ENCODE data around the gene AK5.

The AK5 gene

GRCh38 chr1:77350012-77350770, 68.4 kb downstream of the AK5 start:
- no peak for DNase-seq (ENCODE audit: low spot score)
- no peaks in the 10 kb centered on the region for H3K27me3 Mint-ChIP-seq (ENCODE audit: low read depth)
- no peak overlapping the region for H3K4me3 Mint-ChIP-seq
- H3K4me1 Mint-ChIP-seq (ENCODE audit: low read depth): peaks cover 3% of the 10 kb centered on the region
- H3K27ac Mint-ChIP-seq: no peak overlapping the region
- no peaks in the 10 kb centered on the region for H3K36me3 Mint-ChIP-seq (ENCODE audit: low read depth)
- H3K9me3 Mint-ChIP-seq: no peaks in the 10 kb centered on the region

GRCh38 chr1:77354536-77354935, 72.7 kb downstream of the AK5 start:
- Mint-ChIP-seq H3K27ac (no peak overlapping the region), H3K4me1 (ENCODE audit: low read depth) (no peaks in the 10 kb centered on the region)

GRCh38 chr1:77355010-77355409, 73.2 kb downstream of the AK5 start:
- DNase-seq (ENCODE audit: low spot score): no peak
- no peaks in the 10 kb centered on the region for H3K36me3 Mint-ChIP-seq (ENCODE audit: low read depth)
- no peaks in the 10 kb centered on the region for H3K4me1 Mint-ChIP-seq (ENCODE audit: low read depth)
- H3K27ac Mint-ChIP-seq: no peak overlapping the region
- H3K27me3 Mint-ChIP-seq (ENCODE audit: low read depth): no peaks in the 10 kb centered on the region
- H3K9me3 Mint-ChIP-seq: no peaks in the 10 kb centered on the region
- H3K4me3 Mint-ChIP-seq: no peak overlapping the region

More at GRCh38 chr1:77354536-77354935, 72.7 kb downstream of the AK5 start:
- Mint-ChIP-seq H3K9me3 (no peaks in the 10 kb centered on the region), H3K4me3 (no peak overlapping the region), H3K27me3 (ENCODE audit: low read depth) (no peaks in the 10 kb centered on the region), H3K36me3 (ENCODE audit: low read depth) (no peaks in the 10 kb centered on the region)
- no peak for DNase-seq (ENCODE audit: low spot score)

GRCh38 chr1:77356136-77356535, 74.3 kb downstream of the AK5 start:
- no peaks in the 10 kb centered on the region for H3K4me1 Mint-ChIP-seq (ENCODE audit: low read depth)
- H3K9me3 Mint-ChIP-seq: no peaks in the 10 kb centered on the region
- no peaks in the 10 kb centered on the region for H3K27me3 Mint-ChIP-seq (ENCODE audit: low read depth)
- no peaks in the 10 kb centered on the region for H3K36me3 Mint-ChIP-seq (ENCODE audit: low read depth)
- H3K4me3 Mint-ChIP-seq: no peak overlapping the region
- no peak for DNase-seq (ENCODE audit: low spot score)
- no peak overlapping the region for H3K27ac Mint-ChIP-seq

- Mint-ChIP-seq H3K4me1 (ENCODE audit: low read depth) (no peaks in the 10 kb centered on the region), H3K4me3 (no peak overlapping the region), H3K36me3 (ENCODE audit: low read depth) (no peaks in the 10 kb centered on the region), H3K9me3 (no peaks in the 10 kb centered on the region), H3K27ac (no peak overlapping the region), H3K27me3 (ENCODE audit: low read depth) (no peaks in the 10 kb centered on the region)
- DNase-seq (ENCODE audit: low spot score): no peak
Measured at GRCh38 chr1:77360256-77360655, 78.4 kb downstream of the AK5 start.

- DNase-seq (ENCODE audit: low spot score): no peak
- no peaks in the 10 kb centered on the region for H3K36me3 Mint-ChIP-seq (ENCODE audit: low read depth)
- no peaks in the 10 kb centered on the region for H3K27me3 Mint-ChIP-seq (ENCODE audit: low read depth)
- H3K27ac Mint-ChIP-seq: no peak overlapping the region
- no peaks in the 10 kb centered on the region for H3K4me1 Mint-ChIP-seq (ENCODE audit: low read depth)
- no peaks in the 10 kb centered on the region for H3K9me3 Mint-ChIP-seq
- H3K4me3 Mint-ChIP-seq: no peak overlapping the region
Measured at GRCh38 chr1:77361621-77362020, 79.8 kb downstream of the AK5 start.

- no peaks in the 10 kb centered on the region for H3K9me3 Mint-ChIP-seq
- H3K36me3 Mint-ChIP-seq (ENCODE audit: low read depth): no peaks in the 10 kb centered on the region
- no peaks in the 10 kb centered on the region for H3K4me1 Mint-ChIP-seq (ENCODE audit: low read depth)
- H3K27ac Mint-ChIP-seq: no peak overlapping the region
- DNase-seq (ENCODE audit: low spot score): no peak
- H3K27me3 Mint-ChIP-seq (ENCODE audit: low read depth): no peaks in the 10 kb centered on the region
- H3K4me3 Mint-ChIP-seq: no peak overlapping the region
Measured at GRCh38 chr1:77370161-77370560, 88.3 kb downstream of the AK5 start.

DNA sequence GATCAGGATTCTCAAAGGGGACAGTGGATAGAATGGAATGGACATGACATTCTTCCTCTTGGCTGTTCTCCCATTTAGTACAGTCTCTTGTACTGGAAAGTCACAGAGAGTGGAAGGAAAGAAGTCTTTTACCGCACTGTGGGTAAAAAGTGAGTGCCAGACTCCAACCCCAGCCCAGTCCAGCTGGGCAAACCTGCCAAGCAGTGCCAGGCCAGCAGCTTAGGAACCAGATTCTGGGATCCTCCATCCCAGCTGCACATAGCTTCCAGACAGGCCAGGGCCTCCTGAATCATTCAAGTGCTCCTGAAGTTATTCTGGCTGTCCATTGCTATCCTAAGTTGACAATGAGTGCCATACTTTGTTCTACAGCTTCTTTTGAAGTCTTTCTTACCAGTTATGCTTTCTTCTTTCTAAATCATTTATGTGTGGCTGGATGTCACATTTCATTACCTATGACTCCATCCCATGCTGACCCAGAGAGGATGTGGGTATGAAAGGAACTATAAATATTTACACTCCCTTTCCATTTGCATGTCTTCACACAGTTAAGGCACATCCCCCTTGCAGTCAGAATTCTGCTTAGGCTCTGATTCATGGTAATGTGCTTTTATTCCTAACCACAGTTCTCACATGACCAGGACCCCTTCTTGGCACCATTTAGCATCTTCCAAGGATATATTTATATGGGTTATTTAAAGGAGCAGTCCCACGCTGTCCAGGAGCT, 88.9 kb downstream of the AK5 start:
- DNase-seq (ENCODE audit: low spot score): no peak
- Mint-ChIP-seq H3K27me3 (ENCODE audit: low read depth) (no peaks in the 10 kb centered on the region), H3K27ac (no peak overlapping the region), H3K9me3 (no peaks in the 10 kb centered on the region), H3K36me3 (ENCODE audit: low read depth) (no peaks in the 10 kb centered on the region), H3K4me3 (no peak overlapping the region), H3K4me1 (ENCODE audit: low read depth) (no peaks in the 10 kb centered on the region)

- Mint-ChIP-seq H3K27me3 (ENCODE audit: low read depth) (no peaks in the 10 kb centered on the region), H3K9me3 (no peaks in the 10 kb centered on the region), H3K27ac (no peak overlapping the region), H3K4me3 (no peak overlapping the region), H3K4me1 (ENCODE audit: low read depth) (no peaks in the 10 kb centered on the region), H3K36me3 (ENCODE audit: low read depth) (no peaks in the 10 kb centered on the region)
- no peak for DNase-seq (ENCODE audit: low spot score)
Measured at GRCh38 chr1:77371396-77371795, 89.6 kb downstream of the AK5 start.

DNA sequence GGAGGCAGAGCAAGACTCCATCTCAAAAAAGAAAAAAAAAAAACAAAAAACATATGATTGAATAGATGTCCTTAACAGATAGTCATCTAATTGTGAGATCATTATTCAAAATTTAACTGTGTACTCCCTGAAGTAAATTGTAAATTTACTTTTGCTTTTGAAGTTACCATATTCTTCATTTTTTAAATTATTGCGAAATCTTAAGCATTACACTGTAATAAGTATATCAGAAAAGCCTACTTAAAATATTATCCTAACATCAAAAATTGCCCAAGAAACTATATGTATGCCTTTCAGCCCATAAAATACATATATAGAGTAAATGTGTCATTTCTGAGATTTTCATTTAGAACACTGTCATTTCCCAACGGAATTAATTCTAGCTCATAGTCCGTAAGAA, 91.9 kb downstream of the AK5 start:
- Mint-ChIP-seq H3K36me3 (ENCODE audit: low read depth) (no peaks in the 10 kb centered on the region), H3K9me3 (no peaks in the 10 kb centered on the region), H3K27ac (no peak overlapping the region), H3K4me1 (ENCODE audit: low read depth) (no peaks in the 10 kb centered on the region), H3K4me3 (no peak overlapping the region), H3K27me3 (ENCODE audit: low read depth) (no peaks in the 10 kb centered on the region)
- DNase-seq (ENCODE audit: low spot score): no peak

GRCh38 chr1:77375541-77375940, 93.7 kb downstream of the AK5 start:
- no peak overlapping the region for H3K27ac Mint-ChIP-seq
- no peaks in the 10 kb centered on the region for H3K4me1 Mint-ChIP-seq (ENCODE audit: low read depth)
- no peaks in the 10 kb centered on the region for H3K9me3 Mint-ChIP-seq
- H3K27me3 Mint-ChIP-seq (ENCODE audit: low read depth): no peaks in the 10 kb centered on the region
- no peak overlapping the region for H3K4me3 Mint-ChIP-seq
- H3K36me3 Mint-ChIP-seq (ENCODE audit: low read depth): no peaks in the 10 kb centered on the region
- DNase-seq (ENCODE audit: low spot score): no peak

GRCh38 chr1:77375990-77376389, 94.2 kb downstream of the AK5 start:
- no peak for DNase-seq (ENCODE audit: low spot score)
- H3K36me3 Mint-ChIP-seq (ENCODE audit: low read depth): no peaks in the 10 kb centered on the region
- H3K9me3 Mint-ChIP-seq: no peaks in the 10 kb centered on the region
- no peaks in the 10 kb centered on the region for H3K4me1 Mint-ChIP-seq (ENCODE audit: low read depth)
- H3K27me3 Mint-ChIP-seq (ENCODE audit: low read depth): no peaks in the 10 kb centered on the region
- no peak overlapping the region for H3K4me3 Mint-ChIP-seq
- no peak overlapping the region for H3K27ac Mint-ChIP-seq

- H3K9me3 Mint-ChIP-seq: no peaks in the 10 kb centered on the region
- H3K27ac Mint-ChIP-seq: no peak overlapping the region
- no peaks in the 10 kb centered on the region for H3K36me3 Mint-ChIP-seq (ENCODE audit: low read depth)
Measured at GRCh38 chr1:77378723-77379535, 97.1 kb downstream of the AK5 start.

DNA sequence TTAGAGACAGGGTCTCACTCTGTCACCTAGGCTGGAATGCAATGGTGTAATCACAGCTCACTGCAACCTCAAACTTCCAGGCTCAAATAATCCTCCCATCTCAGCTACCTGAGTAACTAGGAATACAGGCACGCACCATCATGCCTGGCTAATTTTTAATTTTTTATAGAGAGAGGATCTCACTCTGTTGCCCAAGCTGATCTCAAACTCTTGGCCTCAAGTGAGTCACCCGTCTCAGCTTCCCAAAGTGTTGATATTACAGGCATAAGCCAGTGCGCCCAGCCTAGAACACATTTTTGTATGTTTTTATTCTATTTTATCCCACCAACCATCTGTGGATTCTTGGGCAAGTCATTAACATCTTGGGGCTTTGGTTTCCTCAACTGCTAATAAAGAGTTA, 100.5 kb downstream of the AK5 start:
- Mint-ChIP-seq H3K36me3 (ENCODE audit: low read depth) (no peaks in the 10 kb centered on the region), H3K4me1 (ENCODE audit: low read depth) (no peaks in the 10 kb centered on the region), H3K9me3 (no peaks in the 10 kb centered on the region)

More at GRCh38 chr1:77378723-77379535, 97.1 kb downstream of the AK5 start:
- H3K4me3 Mint-ChIP-seq: no peak overlapping the region
- no peaks in the 10 kb centered on the region for H3K27me3 Mint-ChIP-seq (ENCODE audit: low read depth)
- no peaks in the 10 kb centered on the region for H3K4me1 Mint-ChIP-seq (ENCODE audit: low read depth)
- no peak for DNase-seq (ENCODE audit: low spot score)

More for the DNA sequence above, 100.5 kb downstream of the AK5 start:
- no peak overlapping the region for H3K4me3 Mint-ChIP-seq
- no peaks in the 10 kb centered on the region for H3K27me3 Mint-ChIP-seq (ENCODE audit: low read depth)
- no peak overlapping the region for H3K27ac Mint-ChIP-seq
- DNase-seq (ENCODE audit: low spot score): no peak
